H1 (cell line): ENCODE results near the gene ENPEP. TPM values are rescaled to one million over a fixed set of nuclear protein-coding genes. Genes with fewer than 3 reads are reported as not detected.

Source experiments
- CTCF ChIA-PET: fragments of 300-600 bp; sonication (Branson Sonifier 250); formaldehyde crosslinking; loops from one replicate; lab custom pipeline; 2021; ENCODE audit not compliant: partially characterized antibody; lab: Charles Lee
- POLR2A ChIA-PET: fragments of 300-600 bp; sonication (Branson Sonifier 250); formaldehyde crosslinking; loops from one replicate; lab custom pipeline; 2021; ENCODE audit warnings: inconsistent platforms; ENCODE audit not compliant: partially characterized antibody; lab: Charles Lee
- DNase-seq, 2 experiments: peaks; one replicate each; pipeline versions ENCODE4 v3.0.0 to v3.0.0-alpha.2; 2010 to 2022; ENCODE audit warnings: low spot score in 2 of 2, low read depth in 1 of 2, mixed read lengths in 1 of 2
- FAIRE-seq: peaks from 2 replicates; lab custom pipeline; 2011; peaks lifted over from hg19 to GRCh38; lab: Jason Lieb, UNC
- H2AFZ ChIP-seq: 2 replicates; pipeline ENCODE4 v1.8.1; 2012; ENCODE audit warnings: low read length, inconsistent platforms
- H2AK5ac ChIP-seq: 2 replicates; pipeline ENCODE4 v1.6.1; 2013; ENCODE audit warnings: low read depth, low read length
- H2BK120ac ChIP-seq: replicated peaks from 2 replicates; pipeline ENCODE3; 2013; ENCODE audit warnings: low read depth, low read length, inconsistent platforms
- H2BK12ac ChIP-seq: 2 replicates; pipeline ENCODE4 v1.6.1; 2013; ENCODE audit warnings: low read depth, low read length
- H2BK15ac ChIP-seq: 2 replicates; pipeline ENCODE4 v1.6.1; 2013; ENCODE audit warnings: low read length
- H2BK20ac ChIP-seq: 2 replicates; pipeline ENCODE4 v1.6.1; 2013; ENCODE audit warnings: low read length
- H2BK5ac ChIP-seq: 2 replicates; pipeline ENCODE4 v1.6.1; 2013; ENCODE audit warnings: low read depth, low read length
- H3K14ac ChIP-seq: 2 replicates; pipeline ENCODE4 v1.6.1; 2013; ENCODE audit warnings: inconsistent platforms; ENCODE audit not compliant: insufficient read length
- H3K18ac ChIP-seq: 2 replicates; pipeline ENCODE4 v1.6.1; 2013; ENCODE audit warnings: low read length; ENCODE audit errors: extremely low read depth
- H3K23ac ChIP-seq: 2 replicates; pipeline ENCODE4 v1.6.1; 2013; ENCODE audit warnings: inconsistent platforms; ENCODE audit not compliant: insufficient read length
- H3K23me2 ChIP-seq: 2 replicates; pipeline ENCODE4 v1.6.1; 2013; ENCODE audit warnings: low read depth, low read length
- H3K27ac ChIP-seq: 2 replicates; pipeline ENCODE4 v1.6.1; 2011; ENCODE audit warnings: low read depth, low read length, inconsistent platforms
- H3K27me3 ChIP-seq, 4 experiments: replicated peaks in 1 of 4; 1 replicate in 1 of 4; 2 replicates in 3 of 4; pipeline versions ENCODE4 v1.6.1 to v1.8.1; 2011 to 2013; ENCODE audit warnings: low read length in 3 of 4, mild to moderate bottlenecking in 3 of 4, inconsistent platforms in 2 of 4, mixed read lengths in 2 of 4, moderate library complexity in 1 of 4; ENCODE audit not compliant: control insufficient read depth in 3 of 4, insufficient read depth in 3 of 4; ENCODE audit errors: extremely low read depth in 1 of 4
- H3K36me3 ChIP-seq, 4 experiments: 2 replicates each; pipeline versions ENCODE4 v1.6.1 to v1.8.1; 2011 to 2013; ENCODE audit warnings: mild to moderate bottlenecking in 4 of 4, low read length in 3 of 4, moderate library complexity in 2 of 4, control low read depth in 1 of 4, inconsistent platforms in 1 of 4; ENCODE audit not compliant: insufficient read depth in 4 of 4, control insufficient read depth in 2 of 4
- H3K4ac ChIP-seq: replicated peaks from 2 replicates; pipeline ENCODE3; 2013; ENCODE audit warnings: low read length, low read depth, mixed read lengths, inconsistent platforms; ENCODE audit not compliant: insufficient read length
- H3K4me1 ChIP-seq, 4 experiments: replicated peaks in 1 of 4; 1 replicate in 1 of 4; 2 replicates in 3 of 4; pipeline versions ENCODE4 v1.6.1 to v1.8.1; 2011 to 2013; ENCODE audit warnings: low read length in 3 of 4, inconsistent platforms in 2 of 4, mixed read lengths in 1 of 4; ENCODE audit not compliant: insufficient read depth in 4 of 4, control insufficient read depth in 3 of 4
- H3K4me2 ChIP-seq, 2 experiments: 2 replicates each; pipeline versions ENCODE4 v1.6.1 to v1.8.1; 2011 to 2013; ENCODE audit warnings: low read depth in 2 of 2, low read length in 2 of 2, control low read depth in 1 of 2, inconsistent platforms in 1 of 2, mild to moderate bottlenecking in 1 of 2; ENCODE audit not compliant: insufficient read depth in 1 of 2
- H3K4me3 ChIP-seq, 4 experiments: fragments of 200-600, 300-600 bp in 1 of 4; sonication (generic), shearing (Covaris generic), sonication (Bioruptor Twin) in 1 of 4; 2 replicates each; pipeline versions ENCODE4 v1.5.1 to v1.8.1; 2011 to 2016; ENCODE audit warnings: low read length in 4 of 4, low read depth in 3 of 4, control low read depth in 2 of 4, inconsistent platforms in 2 of 4, mild to moderate bottlenecking in 2 of 4, mixed read lengths in 1 of 4, moderate library complexity in 1 of 4; ENCODE audit not compliant: insufficient read depth in 2 of 4; ENCODE audit errors: extremely low read depth in 1 of 4
- H3K56ac ChIP-seq: replicated peaks from 2 replicates; pipeline ENCODE3; 2013; ENCODE audit warnings: low read depth, mild to moderate bottlenecking, mixed read lengths, low read length, inconsistent platforms; ENCODE audit not compliant: insufficient read length
- H3K79me1 ChIP-seq: 2 replicates; pipeline ENCODE4 v1.6.1; 2013; ENCODE audit warnings: low read depth, low read length, control low read depth
- H3K79me2 ChIP-seq, 2 experiments: 2 replicates each; pipeline versions ENCODE4 v1.6.1 to v1.8.1; 2012 to 2013; ENCODE audit warnings: low read length in 2 of 2, mild to moderate bottlenecking in 2 of 2, inconsistent platforms in 1 of 2; ENCODE audit not compliant: insufficient read depth in 2 of 2, control insufficient read depth in 1 of 2
- H3K9ac ChIP-seq, 4 experiments: replicated peaks in 1 of 4; 1 replicate in 1 of 4; 2 replicates in 3 of 4; pipeline versions ENCODE4 v1.6.1 to v1.8.1; 2011 to 2013; ENCODE audit warnings: low read depth in 3 of 4, low read length in 3 of 4, control low read depth in 2 of 4, mild to moderate bottlenecking in 2 of 4, moderate library complexity in 2 of 4, inconsistent platforms in 1 of 4; ENCODE audit errors: extremely low read depth in 1 of 4
- H3K9me3 ChIP-seq, 2 experiments: 2 replicates each; pipeline versions ENCODE4 v1.6.1 to v1.8.1; 2012 to 2013; ENCODE audit warnings: mild to moderate bottlenecking in 2 of 2, moderate library complexity in 2 of 2, control low read depth in 1 of 2, inconsistent platforms in 1 of 2, low read depth in 1 of 2, low read length in 1 of 2, mixed read lengths in 1 of 2; ENCODE audit not compliant: insufficient read depth in 2 of 2
- H4K20me1 ChIP-seq, 2 experiments: replicated peaks in 1 of 2; 2 replicates each; pipeline versions ENCODE3 to v1.8.1; 2011 to 2013; ENCODE audit warnings: inconsistent platforms in 2 of 2, low read length in 2 of 2, mild to moderate bottlenecking in 1 of 2; ENCODE audit not compliant: insufficient read depth in 2 of 2, control insufficient read depth in 1 of 2
- H4K5ac ChIP-seq: 2 replicates; pipeline ENCODE4 v1.6.1; 2013; ENCODE audit warnings: low read length, low read depth, mixed read lengths, inconsistent platforms; ENCODE audit not compliant: insufficient read length
- H4K8ac ChIP-seq: 2 replicates; pipeline ENCODE4 v1.8.0; 2013; ENCODE audit warnings: mild to moderate bottlenecking, moderate library complexity, low read length, inconsistent platforms; ENCODE audit not compliant: insufficient read depth; ENCODE audit errors: extremely low read depth
- H4K91ac ChIP-seq: replicated peaks from 2 replicates; pipeline ENCODE3; 2013; ENCODE audit warnings: low read length, mixed read lengths, inconsistent platforms; ENCODE audit not compliant: insufficient read length
- WGBS, 2 experiments: shearing (Covaris generic) in 1 of 2; methylation state at CpG; one replicate each; pipeline versions ENCODE4 v1.1.6 to v1.1.7; 2013 to 2015; ENCODE audit warnings: low lambda C conversion rate in 2 of 2, mixed read lengths in 2 of 2, inconsistent platforms in 1 of 2, low coverage in 1 of 2, missing lambda C conversion rate in 1 of 2; ENCODE audit not compliant: insufficient replicate concordance in 2 of 2, insufficient coverage in 1 of 2, insufficient read length in 1 of 2; ENCODE audit errors: extremely low coverage in 1 of 2, missing lambda C conversion rate in 1 of 2; 5-methylcytosine and 5-hydroxymethylcytosine counted together
- polyA plus RNA-seq, 7 experiments: library from polyadenylated mRNA; depleted of rRNA in 3 of 7; stranded (reverse) in 5 of 7; unstranded in 2 of 7; fragments of >200 nt in 5 of 7; fragments of 200-250 nt in 2 of 7; gene quantifications; 1 replicate in 5 of 7; 2 replicates in 1 of 7; 4 replicates in 1 of 7; pipeline versions ENCODE4 v1.2.1 to v1.2.3, GENCODE V29; 2011 to 2013; ENCODE audit warnings: missing spikeins in 2 of 7, mixed read lengths in 2 of 7
- total RNA-seq: library from RNA; stranded (reverse); fragmentation: NEBNext Ultra II Directional; extraction: Animal tissue kit (Norgen Biotek cat#: 25700); gene quantifications from 2 replicates; pipeline ENCODE4 v1.2.1, GENCODE V29; 2021

ENPEP gene
- total and polyA plus RNA-seq, 2 of the 8 experiments (the other 6 are each of a cell fraction or from before 2014, with no cell fraction given), result 0.09 to 0.61 TPM

GRCh38 chr4:110483516-110483915 lies 7.6 kb downstream of the ENPEP start:
- H2BK5ac ChIP-seq, result no peak overlapping the region
- H3K18ac ChIP-seq, result no peak overlapping the region
- no peak for DNase-seq
- no peak overlapping the region for H2AFZ ChIP-seq
- no peak overlapping the region for H4K8ac ChIP-seq
- POLR2A ChIA-PET, result no interaction called here
- no peak overlapping the region for H3K23ac ChIP-seq
- H3K23me2 ChIP-seq, result no peaks in the 10 kb centered on the region
- no peaks in the 10 kb centered on the region for H3K79me2 ChIP-seq
- H2BK120ac ChIP-seq, result no peak overlapping the region
- H3K56ac ChIP-seq, result no peak overlapping the region
- H3K4ac ChIP-seq, result no peak overlapping the region
- no peaks in the 10 kb centered on the region for H3K79me1 ChIP-seq
- H4K91ac ChIP-seq, result no peak overlapping the region
- CTCF ChIA-PET, result interaction anchor here (0.9 to 1.9 kb wide), 3 partner anchors 25 to 34 kb away, joined by 3 to 7 read pairs (median 4); no protein-coding TSS in a partner anchor
- H3K9ac ChIP-seq, result no peak overlapping the region
- H3K14ac ChIP-seq, result no peak overlapping the region
- no peak overlapping the region for H2AK5ac ChIP-seq
- 77% methylated on average over 5 of the region's 5 CpGs; no CpG with 5 or more reads in 1 of the 2 experiments for WGBS, 2 experiments
- H3K4me1 ChIP-seq, result peaks cover 0 to 9% (median under 1%) of the 10 kb centered on the region in 4 experiments; a peak in 4 of 7 replicates
- no peak for FAIRE-seq
- H2BK15ac ChIP-seq, result no peak overlapping the region
- H2BK20ac ChIP-seq, result no peak overlapping the region
- H3K27me3 ChIP-seq, result no peaks in the 10 kb centered on the region
- H3K27ac ChIP-seq, result no peak overlapping the region
- no peak overlapping the region for H4K5ac ChIP-seq
- no peak overlapping the region for H3K4me3 ChIP-seq
- no peaks in the 10 kb centered on the region for H3K9me3 ChIP-seq
- H4K20me1 ChIP-seq, result no peaks in the 10 kb centered on the region
- no peaks in the 10 kb centered on the region for H3K36me3 ChIP-seq
- H3K4me2 ChIP-seq, result no peak overlapping the region
- H2BK12ac ChIP-seq, result no peak overlapping the region
